Globus pallidus (tissue), 1 donor: Measurements from ENCODE around the gene SELENOH.

Experiments
- DNase-seq: peaks from one replicate; pipeline ENCODE4 v3.0.0-alpha.2; 2015; ENCODE audit warnings: low spot score

SELENOH gene

DNA sequence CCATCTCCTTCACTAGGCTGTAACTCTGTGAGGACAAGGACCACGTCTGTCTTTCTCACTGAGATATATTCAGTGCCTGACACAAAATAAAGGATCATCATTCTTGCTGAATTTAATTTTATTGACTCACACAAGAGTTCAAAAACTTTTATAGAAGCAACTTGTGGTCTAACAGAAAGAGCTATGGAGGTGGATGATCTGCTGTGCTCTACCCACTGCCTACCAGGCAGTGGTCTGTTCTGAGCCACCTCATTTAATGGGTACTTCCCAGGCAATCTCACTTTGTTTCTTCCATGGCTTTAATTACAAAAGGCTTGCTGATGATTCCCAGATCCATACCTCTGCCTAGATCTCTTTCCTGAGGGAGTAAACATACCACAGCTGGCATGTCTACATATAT lies 5.6 kb downstream of the SELENOH start:
- DNase-seq, result no peak

GRCh38 chr11:57751176-57751575 lies 9.9 kb downstream of the SELENOH start:
- no peak for DNase-seq

GRCh38 chr11:57751676-57752253 lies 10.5 kb downstream of the SELENOH start, which contains the start of gene BTBD18:
Gene BTBD18 (minus strand): TSS chr11:57751819. CDS start chr11:57751188, 631 bp downstream.
- DNase-seq, result peak; percentile 34

GRCh38 chr11:57752954-57753353 lies 11.7 kb downstream of the SELENOH start:
- no peak for DNase-seq

DNA sequence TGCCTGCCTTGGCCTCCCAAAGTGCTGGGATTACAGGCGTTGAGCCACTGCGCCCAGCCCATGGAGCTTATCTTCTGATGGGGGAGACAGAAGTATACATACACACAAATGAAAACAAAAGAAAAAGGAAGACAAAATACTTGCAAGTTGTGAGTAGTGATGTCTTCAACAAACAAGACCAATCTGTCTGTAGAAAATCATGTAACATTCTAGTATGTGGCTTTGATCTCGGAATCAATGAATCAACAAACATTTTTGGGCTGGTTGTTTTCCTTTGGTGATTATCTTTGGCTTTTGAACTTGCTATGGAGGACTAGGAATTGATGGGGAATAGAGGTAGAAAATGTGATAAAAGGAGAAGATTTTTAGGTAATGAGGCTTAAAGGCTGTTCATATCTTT lies 16.9 kb downstream of the SELENOH start:
- no peak for DNase-seq

- DNase-seq, result peak; percentile 93
These were observed 20.3 kb downstream of the SELENOH start, which contains the start of gene CTNND1 for GRCh38 chr11:57761301-57762234. Gene CTNND1 (plus strand): TSS chr11:57761802. CDS start chr11:57791479, 29,677 bp downstream.

- DNase-seq, result no peak
These were observed 21.1 kb downstream of the SELENOH start for GRCh38 chr11:57762235-57762861.

DNA sequence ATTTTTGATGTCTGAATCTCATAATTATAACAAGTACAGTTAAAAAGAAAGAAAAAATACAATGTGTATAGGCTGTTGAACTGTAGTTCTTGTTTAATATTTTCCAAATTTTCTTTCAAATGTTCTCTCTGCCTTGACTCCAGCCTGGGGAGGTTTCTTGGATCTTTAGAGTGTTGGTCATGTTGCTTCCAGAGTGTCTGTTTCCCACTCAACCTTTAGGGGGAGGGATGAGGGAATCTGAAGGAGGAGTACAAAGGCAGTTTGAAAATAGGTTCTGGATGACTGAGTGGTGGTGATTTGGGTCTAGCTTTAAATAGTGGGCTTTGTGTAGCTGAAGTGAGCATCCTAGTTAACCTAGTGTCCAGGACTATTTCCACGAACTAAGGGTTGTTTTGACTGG lies 22.3 kb downstream of the SELENOH start:
- no peak for DNase-seq

GRCh38 chr11:57764021-57764420 lies 22.7 kb downstream of the SELENOH start:
- no peak for DNase-seq

GRCh38 chr11:57764566-57764965 lies 23.3 kb downstream of the SELENOH start:
- no peak for DNase-seq

- DNase-seq, result no peak
These were observed 23.7 kb downstream of the SELENOH start for GRCh38 chr11:57764972-57765371.

DNA sequence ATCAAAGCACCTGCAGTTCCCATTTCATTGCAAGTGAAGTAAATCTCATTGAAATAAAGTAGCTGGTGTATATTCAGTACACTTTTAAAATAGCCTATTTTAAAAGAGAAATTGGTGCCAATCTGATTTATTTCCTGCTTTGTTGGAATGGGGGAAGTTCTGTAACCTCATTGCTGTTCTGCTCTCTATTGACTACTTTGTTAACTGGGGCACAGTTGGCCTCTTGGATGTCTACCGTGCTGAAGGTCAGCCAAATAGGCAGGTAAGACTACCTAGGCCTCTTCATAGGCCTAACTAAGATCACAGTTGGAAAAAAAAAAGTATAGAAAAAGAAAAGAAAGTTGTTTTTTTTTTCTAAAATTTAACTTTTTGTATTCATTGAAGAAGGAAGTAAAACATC lies 29.5 kb downstream of the SELENOH start:
- DNase-seq, result no peak

DNA sequence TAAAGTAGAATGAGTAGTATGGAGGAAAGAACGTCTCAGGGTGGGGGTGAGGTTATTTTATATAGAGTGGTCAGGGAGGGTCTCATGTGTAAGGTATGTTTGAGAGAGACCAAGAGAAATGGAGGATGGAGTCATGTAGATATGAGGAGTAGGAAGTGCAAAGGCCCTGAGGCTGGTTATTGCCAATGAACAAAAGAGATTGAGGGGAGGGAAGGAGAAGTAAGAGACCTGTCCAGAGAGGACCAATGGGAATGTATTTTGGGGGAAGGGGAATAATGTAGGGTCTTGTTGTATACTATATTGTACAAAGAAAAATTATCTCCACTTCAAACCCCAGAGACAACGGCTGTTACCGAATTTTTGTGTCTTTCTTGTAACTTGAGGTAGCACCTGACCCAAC lies 30.1 kb downstream of the SELENOH start:
- no peak for DNase-seq

DNA sequence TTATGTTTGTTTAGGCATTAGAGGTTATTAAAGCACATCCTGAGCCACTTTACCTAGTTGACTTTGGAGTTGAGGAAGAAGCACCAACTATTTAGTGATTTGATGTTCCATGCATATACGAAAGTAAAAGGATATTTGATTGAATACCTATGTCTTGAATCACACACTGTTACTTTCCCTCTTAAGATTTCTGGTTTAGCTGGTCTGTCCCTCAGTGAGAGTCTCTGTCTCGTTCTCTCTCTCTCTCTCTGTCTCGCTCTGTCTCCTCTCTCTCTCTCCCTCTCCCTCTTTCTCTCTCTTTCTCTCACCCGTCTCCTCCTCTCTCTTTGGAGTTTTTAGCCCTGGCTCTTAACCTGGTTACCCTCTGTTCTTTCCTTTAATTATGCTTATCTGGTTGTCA lies 31.3 kb downstream of the SELENOH start:
- no peak for DNase-seq

GRCh38 chr11:57773026-57773598 lies 31.8 kb downstream of the SELENOH start:
- no peak for DNase-seq

DNA sequence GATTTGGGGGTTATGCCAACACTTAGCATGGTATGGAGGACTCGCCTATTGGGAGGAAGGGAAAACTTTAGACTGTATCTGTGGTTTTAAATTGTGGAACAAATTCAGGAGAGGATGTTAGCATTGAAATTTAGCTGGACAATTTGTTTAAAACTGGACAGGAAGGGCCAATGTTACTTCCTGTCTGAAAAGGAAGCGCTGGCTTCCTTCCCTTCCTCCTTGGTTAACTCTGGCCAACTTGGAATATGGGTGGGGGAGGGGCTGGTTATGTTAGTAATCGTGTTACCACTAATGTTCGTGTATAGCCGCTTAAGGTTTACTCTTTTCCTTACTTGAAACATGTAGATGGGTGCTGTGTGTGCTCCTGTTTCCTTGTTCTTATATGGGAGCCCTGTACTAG lies 34.2 kb downstream of the SELENOH start:
- no peak for DNase-seq

- no peak for DNase-seq
These were observed 34.8 kb downstream of the SELENOH start for GRCh38 chr11:57776031-57776521.

DNA sequence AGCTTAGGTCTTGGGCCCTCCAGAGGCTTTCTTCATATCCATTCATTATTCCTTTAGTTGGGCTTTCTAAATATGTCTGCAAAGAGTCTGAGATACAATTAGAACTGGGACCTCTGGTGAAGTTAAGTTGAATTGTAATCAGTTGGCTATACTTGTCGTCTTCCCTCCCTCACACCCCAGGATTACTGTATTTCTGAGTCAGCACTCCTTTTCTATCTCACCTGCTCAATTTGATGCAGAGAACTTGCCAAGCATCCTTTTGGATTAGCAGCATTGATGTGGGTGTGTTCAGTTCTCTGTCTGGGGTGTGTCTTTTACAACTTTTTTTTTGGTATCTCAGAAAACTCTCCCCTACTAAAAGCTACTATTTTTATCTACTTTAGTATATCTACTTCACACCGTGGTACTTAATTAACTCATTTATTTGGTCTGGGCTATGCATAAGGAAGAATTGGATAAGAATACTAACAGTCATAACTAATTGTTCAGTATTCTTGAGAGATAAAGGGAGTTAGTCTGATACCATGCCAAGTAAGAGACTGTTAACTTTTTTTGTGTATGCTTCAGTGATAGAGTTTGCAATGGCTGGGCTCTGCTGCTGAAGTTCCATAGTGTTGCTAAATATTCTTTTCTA lies 35.4 kb downstream of the SELENOH start:
- no peak for DNase-seq

- DNase-seq, result peak; percentile 30
These were observed 36.7 kb downstream of the SELENOH start for GRCh38 chr11:57777969-57778317.

DNA sequence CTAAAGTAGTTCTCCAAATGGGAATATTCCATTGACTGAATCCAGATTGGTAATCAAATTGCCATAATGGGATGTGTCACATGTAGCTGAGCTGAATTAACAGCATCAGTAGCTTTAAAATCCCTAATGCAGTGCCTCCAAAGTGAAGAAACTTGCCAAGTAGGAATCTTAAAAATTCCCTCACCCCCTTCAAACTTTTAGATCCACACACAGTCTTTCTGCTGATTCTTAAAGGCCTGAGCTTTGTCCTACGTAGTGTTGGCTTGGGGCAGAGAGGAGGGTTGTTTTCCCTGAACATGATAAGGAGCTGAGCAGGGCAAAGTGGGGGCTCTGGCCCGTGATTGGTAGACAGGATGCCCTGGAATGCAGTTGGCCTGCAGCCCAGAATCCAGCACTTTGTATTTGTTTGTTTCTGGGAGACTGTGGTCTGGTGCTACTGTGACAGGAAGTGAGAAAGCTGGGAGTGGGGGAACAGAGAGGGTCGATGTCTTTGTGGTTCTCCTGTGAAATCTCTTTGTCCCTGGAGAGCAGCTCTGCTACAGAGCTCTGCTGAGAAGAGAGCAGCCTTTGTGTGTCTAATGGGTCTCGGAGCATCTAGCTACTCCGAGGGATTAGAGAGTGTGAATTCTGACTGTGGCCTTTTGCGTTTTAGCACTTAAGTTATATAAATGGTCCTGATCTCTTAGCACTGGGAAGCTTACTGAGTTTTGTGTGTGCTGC lies 37.2 kb downstream of the SELENOH start:
- DNase-seq, result peak; percentile 87

- DNase-seq, result peak; percentile 88
These were observed 38.0 kb downstream of the SELENOH start for GRCh38 chr11:57779276-57779675.
